ENCODE results near the gene IFT122. TPM values are rescaled to one million over a fixed set of nuclear protein-coding genes. Genes with fewer than 3 reads are reported as not detected.

The IFT122 gene
- total RNA-seq, 2 experiments from 2014 or later, result 15.6 to 34.0 TPM

DNA sequence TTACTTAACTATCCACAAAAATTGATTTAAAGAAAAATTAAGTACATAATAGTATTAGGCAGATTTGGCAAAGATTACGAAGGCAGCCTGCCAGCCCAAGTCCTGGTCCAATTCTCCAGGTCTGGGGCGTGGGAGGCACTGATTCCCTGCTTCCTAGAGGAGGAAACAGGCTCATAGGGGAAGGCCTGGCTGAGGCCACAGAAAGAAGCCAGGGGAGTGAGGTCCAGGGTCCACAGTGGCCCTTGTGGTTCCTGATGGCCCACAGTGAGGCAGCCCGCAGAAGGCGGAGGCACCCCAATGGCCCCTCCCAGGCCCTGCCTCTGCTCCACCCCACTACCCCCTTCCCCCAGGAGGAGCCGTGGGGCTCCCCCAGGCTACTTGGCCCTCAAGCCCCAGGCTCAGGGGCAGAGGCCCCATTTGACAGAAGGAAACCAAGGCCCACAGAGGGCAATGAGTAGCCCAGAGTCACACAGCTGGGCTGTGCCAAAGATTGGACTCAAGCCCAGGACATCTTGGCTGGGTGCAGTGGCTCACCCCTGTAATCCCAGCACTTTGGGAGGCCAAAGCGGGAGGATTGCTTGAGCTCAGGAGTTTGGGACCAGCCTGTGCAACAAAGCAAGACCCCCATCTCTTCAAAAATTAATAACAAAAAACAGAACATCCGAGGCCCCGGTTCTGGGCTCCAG, 124.0 kb downstream of the IFT122 start:
- Mint-ChIP-seq H3K4me1 (peaks cover 2% of the 10 kb centered on the region), H3K4me3 (no peak overlapping the region), H3K27me3 (no peaks in the 10 kb centered on the region), H3K27ac (no peak overlapping the region), H3K36me3 (no peaks in the 10 kb centered on the region), H3K9me3 (ENCODE audit: low read depth) (no peaks in the 10 kb centered on the region)
- CTCF ChIA-PET, result no interaction called here
- ATAC-seq (no peak), DNase-seq (no peak)

GRCh38 chr3:129564981-129565644, 125.1 kb downstream of the IFT122 start:
- Mint-ChIP-seq H3K4me1 (peaks cover 2% of the 10 kb centered on the region), H3K36me3 (no peaks in the 10 kb centered on the region), H3K4me3 (no peak overlapping the region), H3K27ac (no peak overlapping the region), H3K9me3 (ENCODE audit: low read depth) (no peaks in the 10 kb centered on the region), H3K27me3 (no peaks in the 10 kb centered on the region)
- DNase-seq (no peak), ATAC-seq (no peak)
- CTCF ChIA-PET, result no interaction called here

DNA sequence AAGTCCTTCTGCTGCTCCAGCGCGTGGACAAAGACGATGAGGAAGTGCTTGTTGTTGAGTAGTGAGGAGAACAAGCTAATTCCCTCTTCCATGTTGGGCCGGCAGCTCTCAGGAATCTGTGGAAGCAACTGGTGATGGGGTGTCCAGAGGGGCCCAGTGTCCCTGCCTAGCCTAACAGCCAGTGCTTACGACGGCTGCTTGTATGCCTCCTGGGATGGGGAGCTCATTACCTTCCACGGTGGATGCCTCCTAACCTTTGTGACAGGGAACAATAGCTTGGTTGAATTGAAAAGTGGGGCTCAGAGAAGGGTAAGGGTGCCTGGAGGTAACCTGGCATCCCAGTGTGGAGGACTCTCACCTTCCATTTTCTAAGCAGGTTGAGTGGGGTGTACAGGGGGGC, 125.9 kb downstream of the IFT122 start:
- ATAC-seq (no peak), DNase-seq (no peak)
- CTCF ChIA-PET, result interaction anchor here (1.3 kb wide), 1 partner anchor 97 kb away, joined by 3 read pairs; no protein-coding TSS in a partner anchor
- H3K9me3 Mint-ChIP-seq (ENCODE audit: low read depth), result no peaks in the 10 kb centered on the region
- no peaks in the 10 kb centered on the region for H3K36me3 Mint-ChIP-seq
- H3K27me3 Mint-ChIP-seq, result no peaks in the 10 kb centered on the region
- H3K4me3 Mint-ChIP-seq, result no peak overlapping the region
- H3K27ac Mint-ChIP-seq, result no peak overlapping the region
- H3K4me1 Mint-ChIP-seq, result peaks cover 2% of the 10 kb centered on the region

GRCh38 chr3:129567176-129567705, 127.2 kb downstream of the IFT122 start:
- H3K27ac Mint-ChIP-seq, result no peak overlapping the region
- CTCF ChIA-PET, result interaction anchor here (2.0 kb wide), 1 partner anchor 10 kb away, joined by 7 read pairs; no protein-coding TSS in a partner anchor
- no peak for ATAC-seq
- H3K4me3 Mint-ChIP-seq, result no peak overlapping the region
- H3K4me1 Mint-ChIP-seq, result peaks cover 2% of the 10 kb centered on the region
- H3K9me3 Mint-ChIP-seq (ENCODE audit: low read depth), result no peaks in the 10 kb centered on the region
- no peak for DNase-seq
- no peaks in the 10 kb centered on the region for H3K27me3 Mint-ChIP-seq
- H3K36me3 Mint-ChIP-seq, result no peaks in the 10 kb centered on the region

DNA sequence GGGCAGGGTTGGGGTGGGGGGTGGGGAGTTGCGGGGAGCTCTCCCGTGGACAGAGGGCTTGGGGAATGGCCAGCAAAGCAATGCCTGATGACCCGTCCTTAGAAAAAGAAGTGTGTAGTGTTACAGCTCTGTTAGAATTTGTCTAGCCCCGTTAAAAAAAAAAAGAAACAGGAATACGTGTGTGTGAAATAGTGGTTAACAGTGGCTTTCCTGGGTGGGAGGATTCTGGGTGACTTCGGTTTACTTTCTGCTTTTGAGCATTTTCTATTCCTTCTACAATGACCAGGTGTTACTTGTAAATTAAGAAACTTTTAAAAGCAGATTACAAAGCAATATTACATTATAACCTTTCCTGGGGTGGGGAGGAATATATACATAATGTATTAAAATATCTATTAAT, 127.9 kb downstream of the IFT122 start:
- H3K27ac Mint-ChIP-seq, result no peak overlapping the region
- no peaks in the 10 kb centered on the region for H3K27me3 Mint-ChIP-seq
- H3K4me1 Mint-ChIP-seq, result peaks cover 2% of the 10 kb centered on the region
- H3K36me3 Mint-ChIP-seq, result no peaks in the 10 kb centered on the region
- no peak overlapping the region for H3K4me3 Mint-ChIP-seq
- CTCF ChIA-PET, result interaction anchor here (2.0 kb wide), 1 partner anchor 9 kb away, joined by 7 read pairs; no protein-coding TSS in a partner anchor
- no peak for ATAC-seq
- H3K9me3 Mint-ChIP-seq (ENCODE audit: low read depth), result no peaks in the 10 kb centered on the region
- DNase-seq, result no peak

DNA sequence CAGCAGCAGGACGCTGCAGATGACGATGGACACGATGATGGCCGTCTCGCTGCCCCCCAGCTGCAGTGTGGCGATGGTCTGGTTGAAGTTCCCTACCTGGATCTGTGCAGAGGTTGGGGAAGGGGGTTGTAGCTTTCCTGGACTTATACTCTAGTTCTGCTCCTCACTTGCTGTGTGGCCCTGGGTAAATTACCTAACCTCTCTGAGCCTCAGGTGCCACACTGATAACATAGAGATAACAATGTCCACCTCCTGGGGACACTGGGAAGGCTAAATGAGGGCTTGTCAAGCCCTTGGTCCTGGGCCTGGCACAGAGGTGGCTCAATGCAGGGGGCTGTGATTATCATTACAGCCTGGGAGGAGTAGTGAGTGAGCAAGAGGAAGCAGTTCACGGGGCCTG, 129.8 kb downstream of the IFT122 start:
- Mint-ChIP-seq H3K9me3 (ENCODE audit: low read depth) (no peaks in the 10 kb centered on the region), H3K27me3 (no peaks in the 10 kb centered on the region), H3K4me1 (peaks cover 2% of the 10 kb centered on the region), H3K36me3 (no peaks in the 10 kb centered on the region), H3K27ac (no peak overlapping the region), H3K4me3 (no peak overlapping the region)
- no peak for DNase-seq
- CTCF ChIA-PET, result no interaction called here
- no peak for ATAC-seq

Other genes with a start within 250 kb of the IFT122 start
- 100 to 1,000 TPM; 130 to 141 TPM for gene COPG1, start 190.6 kb upstream of the IFT122 start, total RNA-seq
- 10 to 100 TPM; 43.4 to 52.1 TPM for gene HMCES, start 161.4 kb upstream of the IFT122 start, total RNA-seq
- gene EFCAB12, start 11.6 kb upstream of the IFT122 start, total RNA-seq, result 1 to 10 TPM in 1 of 2 experiments, under 1 TPM in 1; 0.56 to 1.4 TPM
- gene MBD4, start 276 bp upstream of the IFT122 start, total RNA-seq, result 10 to 100 TPM; 51.9 to 52.0 TPM
- not detected for gene RHO, start 88.4 kb downstream of the IFT122 start, total RNA-seq
- gene H1-8, start 103.0 kb downstream of the IFT122 start, total RNA-seq, result not detected
- gene PLXND1, start 166.5 kb downstream of the IFT122 start, total RNA-seq, result 1 to 10 TPM; 1.1 to 3.0 TPM